Sigmoid colon (tissue), 4 donors: Measurements from ENCODE around the gene RPL3.

Experiments
- EP300 ChIP-seq, 4 donors: sonication (generic); formaldehyde crosslinking; IDR thresholded peaks; one replicate each; pipeline ENCODE4 v1.6.1; 2017; ENCODE audit warnings: antibody characterized with exemption in 4 of 4
- POLR2A ChIP-seq, 2 donors: fragments of 450-650 bp; IDR thresholded peaks; one replicate each; pipeline ENCODE4 v1.6.1; 2016; ENCODE audit warnings: antibody characterized with exemption in 2 of 2, mild to moderate bottlenecking in 2 of 2, moderate library complexity in 2 of 2
- POLR2AphosphoS5 ChIP-seq, 4 donors: sonication (generic); formaldehyde crosslinking; IDR thresholded peaks; one replicate each; pipeline ENCODE4 v1.6.1; 2017; ENCODE audit warnings: antibody characterized with exemption in 4 of 4
- TF ChIP-seq, protein P1 (sequence below), 4 experiments: fragments of 450-650 bp in 3 of 4; fragments of 200-600 bp in 1 of 4; IDR thresholded peaks; one replicate each; pipeline ENCODE4 v1.5.1; 2016 to 2019; ENCODE audit warnings: antibody characterized with exemption in 4 of 4, mild to moderate bottlenecking in 3 of 4, moderate library complexity in 2 of 4

DNA sequence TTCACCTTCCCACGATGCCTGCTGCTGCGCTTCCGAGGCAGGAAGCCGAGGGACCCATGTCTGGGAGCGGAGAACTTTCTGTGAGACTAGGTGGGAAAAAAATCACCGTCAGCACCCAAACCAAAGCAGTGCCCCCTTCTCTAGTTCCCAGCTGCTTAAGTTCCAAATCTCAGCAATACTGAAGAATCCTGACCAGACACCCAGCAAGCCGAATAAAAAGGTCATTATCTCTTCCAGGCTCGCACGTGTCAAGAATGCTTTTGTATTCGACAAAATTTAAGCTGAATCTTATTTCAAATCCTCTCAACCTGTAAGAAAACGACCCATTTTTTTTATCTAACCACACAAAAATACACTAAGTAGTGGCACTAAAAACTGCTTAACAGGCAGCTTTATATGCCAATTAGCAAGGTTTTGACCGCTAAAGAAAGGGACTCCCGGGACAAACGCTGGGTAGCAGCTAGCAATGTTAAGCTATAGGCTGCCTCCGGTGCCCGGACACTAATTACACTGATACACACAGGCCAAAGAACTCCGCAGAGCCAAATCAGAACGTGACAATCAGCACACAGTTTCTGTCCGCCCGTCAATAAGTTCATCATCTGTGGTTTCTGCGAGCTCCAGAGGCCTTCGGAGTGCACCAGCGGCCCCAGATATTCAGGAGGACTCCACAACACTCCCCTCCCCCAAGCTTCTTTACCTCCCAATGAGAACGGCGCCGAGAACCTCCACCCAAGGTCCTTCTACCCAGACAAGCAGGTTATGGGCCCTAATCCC is 728 bp downstream of the RPL3 start:
- TF ChIP-seq, protein P1, sequence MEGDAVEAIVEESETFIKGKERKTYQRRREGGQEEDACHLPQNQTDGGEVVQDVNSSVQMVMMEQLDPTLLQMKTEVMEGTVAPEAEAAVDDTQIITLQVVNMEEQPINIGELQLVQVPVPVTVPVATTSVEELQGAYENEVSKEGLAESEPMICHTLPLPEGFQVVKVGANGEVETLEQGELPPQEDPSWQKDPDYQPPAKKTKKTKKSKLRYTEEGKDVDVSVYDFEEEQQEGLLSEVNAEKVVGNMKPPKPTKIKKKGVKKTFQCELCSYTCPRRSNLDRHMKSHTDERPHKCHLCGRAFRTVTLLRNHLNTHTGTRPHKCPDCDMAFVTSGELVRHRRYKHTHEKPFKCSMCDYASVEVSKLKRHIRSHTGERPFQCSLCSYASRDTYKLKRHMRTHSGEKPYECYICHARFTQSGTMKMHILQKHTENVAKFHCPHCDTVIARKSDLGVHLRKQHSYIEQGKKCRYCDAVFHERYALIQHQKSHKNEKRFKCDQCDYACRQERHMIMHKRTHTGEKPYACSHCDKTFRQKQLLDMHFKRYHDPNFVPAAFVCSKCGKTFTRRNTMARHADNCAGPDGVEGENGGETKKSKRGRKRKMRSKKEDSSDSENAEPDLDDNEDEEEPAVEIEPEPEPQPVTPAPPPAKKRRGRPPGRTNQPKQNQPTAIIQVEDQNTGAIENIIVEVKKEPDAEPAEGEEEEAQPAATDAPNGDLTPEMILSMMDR (IDR thresholded peaks at IDR 0.05), result no peak
- TF ChIP-seq POLR2AphosphoS5 (IDR thresholded peaks at IDR 0.05) (no peak), POLR2A (IDR thresholded peaks at IDR 0.05) (no peak), EP300 (IDR thresholded peaks at IDR 0.05) (no peak)
